HepG2 (cell line): ENCODE measurements around the gene NUDT21. TPM values are rescaled to one million over a fixed set of nuclear protein-coding genes. Genes with fewer than 3 reads are reported as not detected.
A peak's percentile ranks its signal among the peaks of the same experiment; 100 is the strongest.

Source experiments
- ATAC-seq: fragments of 200-7000 bp; cut with Tn5 transposase; 3 replicates; pipeline ENCODE4 v1.9.1; 2020; ENCODE audit warnings: mild to moderate bottlenecking, moderate library complexity
- BruUV-seq: library from RNA; stranded (reverse); fragments of 400-500 nt; replicated peaks from 2 replicates; lab custom pipeline; 2021; lab: Mats Ljungman, UMichigan
- CTCF ChIA-PET: fragments of 300-600 bp; formaldehyde crosslinking; extraction: SDS; loops from one replicate; lab custom pipeline; 2021; ENCODE audit warnings: low total read pairs, inconsistent platforms, low intra/inter-chr PET ratio; lab: Yijun Ruan, JAX
- POLR2A ChIA-PET: fragments of 350-600 bp; sonication (Branson Sonifier 250); formaldehyde crosslinking; loops from one replicate; lab custom pipeline; 2020; ENCODE audit warnings: antibody characterized with exemption, inconsistent platforms; lab: Yijun Ruan, JAX
- DNase-seq: peaks from one replicate; pipeline ENCODE4 v3.0.0-alpha.2; 2015; ENCODE audit warnings: low spot score
- FAIRE-seq: peaks from 3 replicates; lab custom pipeline; 2011; peaks lifted over from hg19 to GRCh38; lab: Jason Lieb, UNC
- H2AFZ ChIP-seq: one replicate; pipeline ENCODE4 v1.6.1; 2011; ENCODE audit warnings: low read length, inconsistent platforms
- H3K27ac ChIP-seq: fragments of 300-600 bp; 3 replicates; pipeline ENCODE4 v1.8.0; 2011; ENCODE audit warnings: mixed run types, mild to moderate bottlenecking, mixed read lengths, low read length, inconsistent platforms; ENCODE audit not compliant: insufficient read depth; ENCODE audit errors: extremely low read length
- H3K27me3 ChIP-seq, 2 experiments: fragments of 200-600 bp in 1 of 2; 2 replicates in 1 of 2; 3 replicates in 1 of 2; pipeline versions ENCODE4 v1.6.0 to v1.8.0; 2011; ENCODE audit warnings: low read length in 2 of 2, mild to moderate bottlenecking in 2 of 2, moderate library complexity in 2 of 2, inconsistent platforms in 1 of 2; ENCODE audit not compliant: insufficient read depth in 2 of 2, control insufficient read depth in 1 of 2
- H3K36me3 ChIP-seq, 2 experiments: fragments of 200-600 bp in 1 of 2; replicated peaks in 1 of 2; 2 replicates in 1 of 2; 3 replicates in 1 of 2; pipeline versions ENCODE4 v1.5.1 to v1.8.0; 2011; ENCODE audit warnings: low read length in 2 of 2, inconsistent platforms in 1 of 2; ENCODE audit not compliant: insufficient read depth in 2 of 2, control insufficient read depth in 1 of 2
- H3K4me1 ChIP-seq: 2 replicates; pipeline ENCODE4 v1.5.1; 2012; ENCODE audit warnings: low read length, inconsistent platforms; ENCODE audit not compliant: insufficient read depth
- H3K4me2 ChIP-seq: 2 replicates; pipeline ENCODE4 v1.6.0; 2011; ENCODE audit warnings: low read depth, low read length, inconsistent platforms
- H3K4me3 ChIP-seq, 3 experiments: fragments of 200-600 bp in 1 of 3; sonication (generic), shearing (Covaris generic) in 1 of 3; replicated peaks in 1 of 3; 2 replicates each; pipeline ENCODE4 v1.5.1; 2011 to 2016; ENCODE audit warnings: low read length in 3 of 3, inconsistent platforms in 2 of 3, low read depth in 2 of 3, mild to moderate bottlenecking in 2 of 3, control low read depth in 1 of 3, mixed read lengths in 1 of 3; ENCODE audit not compliant: insufficient read depth in 1 of 3
- H3K79me2 ChIP-seq: one replicate; pipeline ENCODE4 v1.6.1; 2011; ENCODE audit warnings: low read length, inconsistent platforms; ENCODE audit not compliant: insufficient read depth
- H3K9ac ChIP-seq: 2 replicates; pipeline ENCODE4 v1.6.0; 2011; ENCODE audit warnings: mild to moderate bottlenecking, low read depth, low read length, inconsistent platforms; ENCODE audit not compliant: insufficient read depth
- H3K9me3 ChIP-seq: 2 replicates; pipeline ENCODE4 v1.5.1; 2012; ENCODE audit warnings: mild to moderate bottlenecking, low read length
- H4K20me1 ChIP-seq: 2 replicates; pipeline ENCODE4 v1.6.0; 2011; ENCODE audit warnings: inconsistent platforms, mild to moderate bottlenecking, low read length, moderate library complexity; ENCODE audit not compliant: insufficient read depth
- BORCS8-MEF2B ChIP-seq: sonication (generic); formaldehyde crosslinking; IDR thresholded peaks from 2 replicates; pipeline ENCODE4 v1.8.0; 2022; ENCODE audit warnings: mild to moderate bottlenecking, missing genetic modification reagents
- HDAC1 ChIP-seq: sonication (generic); formaldehyde crosslinking; IDR thresholded peaks from 2 replicates; pipeline ENCODE4 v1.5.1; 2020; ENCODE audit warnings: mild to moderate bottlenecking, missing genetic modification reagents
- SMARCE1 ChIP-seq: fragments of 450-650 bp; IDR thresholded peaks from 2 replicates; pipeline ENCODE4 v1.6.1; 2017; ENCODE audit warnings: borderline replicate concordance
- ZNF816 ChIP-seq: sonication (generic); formaldehyde crosslinking; IDR thresholded peaks from 2 replicates; pipeline ENCODE4 v1.8.0; 2022; ENCODE audit warnings: missing genetic modification reagents, mild to moderate bottlenecking, borderline replicate concordance
- WGBS: methylation state at CpG from one replicate; pipeline ENCODE4 v1.1.6; 2017; ENCODE audit warnings: low lambda C conversion rate; 5-methylcytosine and 5-hydroxymethylcytosine counted together
- in situ Hi-C: cut with HindIII; loops from 2 replicates; pipeline ENCODE4 v1.10.0; 2017; ENCODE audit warnings: low pct_unique_long_range_greater_than_20kb; ENCODE audit not compliant: extremely low pct_ligation_motif_present
- intact Hi-C: fragments of 100-400 bp; cut with micrococcal nuclease; formaldehyde crosslinking; loops from one replicate; pipeline ENCODE4 v1.10.0; 2022; ENCODE audit not compliant: unreplicated experiment
- polyA plus RNA-seq, 8 experiments: library from polyadenylated mRNA; depleted of rRNA in 3 of 8; stranded (reverse) in 7 of 8; unstranded in 1 of 8; fragments of >200 nt; fragmentation: Illumina TruSeq in 4 of 8; extraction: Trizol in 4 of 8; gene quantifications; 2 replicates each; pipeline versions ENCODE4 v1.2.1 to v1.2.3, GENCODE V29; 2011 to 2016; ENCODE audit warnings: low read depth in 4 of 8, missing spikeins in 1 of 8, mixed read lengths in 1 of 8; ENCODE audit not compliant: insufficient read depth in 1 of 8
- total RNA-seq, 5 experiments: library from RNA; depleted of rRNA; stranded (reverse); fragments of >200 nt; fragmentation: Illumina TruSeq; extraction: Trizol; gene quantifications; 2 replicates each; pipeline ENCODE4 v1.2.3, GENCODE V29; 2016; ENCODE audit warnings: low read depth in 1 of 5
- TF ChIP-seq, protein P1 (sequence below): sonication (generic); formaldehyde crosslinking; IDR thresholded peaks from 2 replicates; pipeline ENCODE4 v1.4.0; 2020; ENCODE audit warnings: missing genetic modification reagents, borderline replicate concordance
- TF ChIP-seq, protein P2 (sequence below): IDR thresholded peaks from 2 replicates; pipeline ENCODE4 v1.6.1; 2016; ENCODE audit warnings: low read depth, missing genetic modification reagents, missing compliant biosample characterization

The NUDT21 gene
- total and polyA plus RNA-seq, 2 of the 13 experiments (the other 11 are each of a cell fraction or from before 2014, with no cell fraction given), result 177 to 210 TPM

DNA sequence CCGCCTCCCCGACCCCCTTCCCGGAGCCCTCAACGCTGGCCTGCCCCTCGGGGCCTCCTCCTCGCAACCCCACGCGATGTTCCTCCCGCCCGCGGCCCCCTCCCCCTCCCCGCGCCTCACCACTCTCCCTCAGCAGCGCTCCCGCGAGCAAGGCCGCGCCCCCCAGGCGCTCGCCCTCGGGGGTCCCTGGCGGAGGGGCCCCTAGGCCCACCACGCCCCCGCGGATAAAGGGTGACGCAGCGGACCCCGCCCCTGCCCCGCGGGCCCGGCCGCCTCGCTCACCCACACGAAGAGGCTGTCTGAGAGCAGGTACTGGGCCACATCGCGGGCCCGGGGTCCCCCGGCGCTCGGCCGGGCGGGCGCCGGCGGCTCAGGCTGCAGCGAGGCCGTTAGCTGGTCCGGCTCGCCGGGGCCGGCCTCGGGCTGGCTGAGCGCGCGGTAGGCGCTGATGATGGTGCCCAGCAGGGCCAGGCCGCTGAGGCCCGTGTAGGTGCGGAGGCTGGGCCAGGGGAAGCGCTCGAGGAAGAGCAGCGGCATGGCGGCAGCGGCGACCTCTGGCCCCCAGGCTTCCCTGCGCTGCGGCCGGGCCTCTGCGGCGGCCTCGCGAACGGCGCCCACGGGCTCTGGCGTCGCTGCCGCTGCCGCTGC lies 26.2 kb downstream of the NUDT21 start (continued):
- TF ChIP-seq, protein P1, sequence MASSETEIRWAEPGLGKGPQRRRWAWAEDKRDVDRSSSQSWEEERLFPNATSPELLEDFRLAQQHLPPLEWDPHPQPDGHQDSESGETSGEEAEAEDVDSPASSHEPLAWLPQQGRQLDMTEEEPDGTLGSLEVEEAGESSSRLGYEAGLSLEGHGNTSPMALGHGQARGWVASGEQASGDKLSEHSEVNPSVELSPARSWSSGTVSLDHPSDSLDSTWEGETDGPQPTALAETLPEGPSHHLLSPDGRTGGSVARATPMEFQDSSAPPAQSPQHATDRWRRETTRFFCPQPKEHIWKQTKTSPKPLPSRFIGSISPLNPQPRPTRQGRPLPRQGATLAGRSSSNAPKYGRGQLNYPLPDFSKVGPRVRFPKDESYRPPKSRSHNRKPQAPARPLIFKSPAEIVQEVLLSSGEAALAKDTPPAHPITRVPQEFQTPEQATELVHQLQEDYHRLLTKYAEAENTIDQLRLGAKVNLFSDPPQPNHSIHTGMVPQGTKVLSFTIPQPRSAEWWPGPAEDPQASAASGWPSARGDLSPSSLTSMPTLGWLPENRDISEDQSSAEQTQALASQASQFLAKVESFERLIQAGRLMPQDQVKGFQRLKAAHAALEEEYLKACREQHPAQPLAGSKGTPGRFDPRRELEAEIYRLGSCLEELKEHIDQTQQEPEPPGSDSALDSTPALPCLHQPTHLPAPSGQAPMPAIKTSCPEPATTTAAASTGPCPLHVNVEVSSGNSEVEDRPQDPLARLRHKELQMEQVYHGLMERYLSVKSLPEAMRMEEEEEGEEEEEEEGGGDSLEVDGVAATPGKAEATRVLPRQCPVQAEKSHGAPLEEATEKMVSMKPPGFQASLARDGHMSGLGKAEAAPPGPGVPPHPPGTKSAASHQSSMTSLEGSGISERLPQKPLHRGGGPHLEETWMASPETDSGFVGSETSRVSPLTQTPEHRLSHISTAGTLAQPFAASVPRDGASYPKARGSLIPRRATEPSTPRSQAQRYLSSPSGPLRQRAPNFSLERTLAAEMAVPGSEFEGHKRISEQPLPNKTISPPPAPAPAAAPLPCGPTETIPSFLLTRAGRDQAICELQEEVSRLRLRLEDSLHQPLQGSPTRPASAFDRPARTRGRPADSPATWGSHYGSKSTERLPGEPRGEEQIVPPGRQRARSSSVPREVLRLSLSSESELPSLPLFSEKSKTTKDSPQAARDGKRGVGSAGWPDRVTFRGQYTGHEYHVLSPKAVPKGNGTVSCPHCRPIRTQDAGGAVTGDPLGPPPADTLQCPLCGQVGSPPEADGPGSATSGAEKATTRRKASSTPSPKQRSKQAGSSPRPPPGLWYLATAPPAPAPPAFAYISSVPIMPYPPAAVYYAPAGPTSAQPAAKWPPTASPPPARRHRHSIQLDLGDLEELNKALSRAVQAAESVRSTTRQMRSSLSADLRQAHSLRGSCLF, result no peak

DNA sequence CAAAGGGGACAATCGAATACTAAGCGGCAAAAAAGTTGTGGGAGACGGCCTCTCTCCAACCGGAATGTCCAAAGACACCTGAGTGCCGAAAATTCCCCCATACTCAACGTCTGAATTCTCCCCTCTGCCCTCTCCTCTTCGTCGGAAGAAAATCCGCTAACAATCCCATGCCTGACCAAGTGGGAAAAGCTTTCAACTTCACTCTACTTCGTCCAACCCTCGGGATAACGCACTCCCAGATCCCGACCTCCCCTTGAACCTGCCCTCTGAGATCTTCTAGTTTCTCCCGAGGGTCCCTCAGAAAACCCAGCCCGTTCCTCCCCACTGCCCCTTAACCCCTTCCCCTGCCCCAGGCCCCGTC lies 26.7 kb downstream of the NUDT21 start:
- Histone ChIP-seq H3K27me3 (no peaks in the 10 kb centered on the region; a peak in 2 of 5 replicates), H3K4me3 (peak overlapping the region; percentile 78 to 90 (median 89)), H3K79me2 (peaks cover 50% of the 10 kb centered on the region), H2AFZ (peak overlapping the region; percentile 79), H3K4me2 (peak overlapping the region; percentile 89), H4K20me1 (peaks cover 11% of the 10 kb centered on the region), H3K9ac (peak overlapping the region; percentile 85), H3K4me1 (peaks cover 60% of the 10 kb centered on the region), H3K9me3 (no peaks in the 10 kb centered on the region), H3K27ac (peak overlapping the region; percentile 68), H3K36me3 (peaks cover 0 to 3% of the 10 kb centered on the region in 2 experiments; a peak in 2 of 5 replicates)
- CTCF ChIA-PET, result no interaction called here
- POLR2A ChIA-PET, result interaction anchor here (1.0 to 2.4 kb wide), 3 partner anchors 10 to 27 kb away, joined by 3 to 8 read pairs (median 8); partner anchors contain the start of genes NUDT21 and OGFOD1
- DNase-seq (no peak), FAIRE-seq (no peak), ATAC-seq (peak; percentile 13)
- in situ Hi-C loops (no loop called here), intact Hi-C loops (loop anchor here (2.0 kb wide), 1 partner anchor 26 kb away; the partner anchor contains the start of genes NUDT21 and OGFOD1)
- WGBS, result under 1% methylated on average over 16 of the region's 16 CpGs
- BruUV-seq, result no TSS peak
- TF ChIP-seq HDAC1 (CRISPR knock-in tag) (peak; percentile 67), SMARCE1 (no peak), BORCS8-MEF2B (CRISPR knock-in tag) (0 out of 2 replicates have a peak, but pooled peaks have one; percentile 9), ZNF816 (0 out of 2 replicates have a peak, but pooled peaks have one; percentile 76)
- TF ChIP-seq, protein P2, sequence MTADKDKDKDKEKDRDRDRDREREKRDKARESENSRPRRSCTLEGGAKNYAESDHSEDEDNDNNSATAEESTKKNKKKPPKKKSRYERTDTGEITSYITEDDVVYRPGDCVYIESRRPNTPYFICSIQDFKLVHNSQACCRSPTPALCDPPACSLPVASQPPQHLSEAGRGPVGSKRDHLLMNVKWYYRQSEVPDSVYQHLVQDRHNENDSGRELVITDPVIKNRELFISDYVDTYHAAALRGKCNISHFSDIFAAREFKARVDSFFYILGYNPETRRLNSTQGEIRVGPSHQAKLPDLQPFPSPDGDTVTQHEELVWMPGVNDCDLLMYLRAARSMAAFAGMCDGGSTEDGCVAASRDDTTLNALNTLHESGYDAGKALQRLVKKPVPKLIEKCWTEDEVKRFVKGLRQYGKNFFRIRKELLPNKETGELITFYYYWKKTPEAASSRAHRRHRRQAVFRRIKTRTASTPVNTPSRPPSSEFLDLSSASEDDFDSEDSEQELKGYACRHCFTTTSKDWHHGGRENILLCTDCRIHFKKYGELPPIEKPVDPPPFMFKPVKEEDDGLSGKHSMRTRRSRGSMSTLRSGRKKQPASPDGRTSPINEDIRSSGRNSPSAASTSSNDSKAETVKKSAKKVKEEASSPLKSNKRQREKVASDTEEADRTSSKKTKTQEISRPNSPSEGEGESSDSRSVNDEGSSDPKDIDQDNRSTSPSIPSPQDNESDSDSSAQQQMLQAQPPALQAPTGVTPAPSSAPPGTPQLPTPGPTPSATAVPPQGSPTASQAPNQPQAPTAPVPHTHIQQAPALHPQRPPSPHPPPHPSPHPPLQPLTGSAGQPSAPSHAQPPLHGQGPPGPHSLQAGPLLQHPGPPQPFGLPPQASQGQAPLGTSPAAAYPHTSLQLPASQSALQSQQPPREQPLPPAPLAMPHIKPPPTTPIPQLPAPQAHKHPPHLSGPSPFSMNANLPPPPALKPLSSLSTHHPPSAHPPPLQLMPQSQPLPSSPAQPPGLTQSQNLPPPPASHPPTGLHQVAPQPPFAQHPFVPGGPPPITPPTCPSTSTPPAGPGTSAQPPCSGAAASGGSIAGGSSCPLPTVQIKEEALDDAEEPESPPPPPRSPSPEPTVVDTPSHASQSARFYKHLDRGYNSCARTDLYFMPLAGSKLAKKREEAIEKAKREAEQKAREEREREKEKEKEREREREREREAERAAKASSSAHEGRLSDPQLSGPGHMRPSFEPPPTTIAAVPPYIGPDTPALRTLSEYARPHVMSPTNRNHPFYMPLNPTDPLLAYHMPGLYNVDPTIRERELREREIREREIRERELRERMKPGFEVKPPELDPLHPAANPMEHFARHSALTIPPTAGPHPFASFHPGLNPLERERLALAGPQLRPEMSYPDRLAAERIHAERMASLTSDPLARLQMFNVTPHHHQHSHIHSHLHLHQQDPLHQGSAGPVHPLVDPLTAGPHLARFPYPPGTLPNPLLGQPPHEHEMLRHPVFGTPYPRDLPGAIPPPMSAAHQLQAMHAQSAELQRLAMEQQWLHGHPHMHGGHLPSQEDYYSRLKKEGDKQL, result no peak
